NCI-H2029 (cell line): Measurements from ENCODE around the gene MED25.
A peak's percentile ranks its signal among the peaks of the same experiment; 100 is the strongest.

Source experiments
- DNase-seq: peaks from one replicate; lab custom pipeline; 2025; lab: John Stamatoyannopoulos, UW

The MED25 gene

DNA sequence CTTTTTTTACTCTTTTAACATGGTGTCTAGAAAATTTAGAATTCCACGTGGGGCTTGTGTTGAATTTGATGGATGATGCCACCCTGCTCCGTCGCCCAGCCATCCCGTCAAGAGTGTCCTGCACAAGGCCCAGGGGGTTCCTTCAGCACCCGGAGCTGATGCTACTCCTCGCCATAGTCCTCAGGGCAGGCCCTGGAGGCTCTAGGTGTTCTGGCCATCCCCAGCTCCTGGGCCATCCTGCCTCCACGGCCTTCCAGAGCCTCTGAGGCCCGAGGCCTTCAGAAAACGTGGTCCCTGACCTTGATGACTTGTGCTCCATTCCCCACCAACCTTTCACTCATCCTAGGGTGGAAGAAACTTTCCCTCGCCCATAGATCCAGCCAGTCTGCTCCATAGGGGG lies 55.7 kb downstream of the MED25 start:
- no peak for DNase-seq

- DNase-seq, result no peak
These were observed 56.5 kb downstream of the MED25 start for GRCh38 chr19:49874503-49875157.

GRCh38 chr19:49875177-49875576 lies 57.1 kb downstream of the MED25 start:
- DNase-seq, result no peak

GRCh38 chr19:49875857-49876421 lies 57.9 kb downstream of the MED25 start:
- DNase-seq, result no peak

- DNase-seq, result peak; percentile 98
These were observed 58.4 kb downstream of the MED25 start for GRCh38 chr19:49876422-49877019.

- peak; percentile 100 for DNase-seq
These were observed 59.2 kb downstream of the MED25 start, which contains the start of the genes AKT1S1 and TBC1D17 for GRCh38 chr19:49877020-49877878. Gene AKT1S1, minus strand, starts transcription at chr19:49877355. Its CDS starts 4,060 bp downstream, at chr19:49873295. Gene TBC1D17, plus strand, starts transcription at chr19:49877702. Its CDS starts 22 bp downstream, at chr19:49877724.

DNA sequence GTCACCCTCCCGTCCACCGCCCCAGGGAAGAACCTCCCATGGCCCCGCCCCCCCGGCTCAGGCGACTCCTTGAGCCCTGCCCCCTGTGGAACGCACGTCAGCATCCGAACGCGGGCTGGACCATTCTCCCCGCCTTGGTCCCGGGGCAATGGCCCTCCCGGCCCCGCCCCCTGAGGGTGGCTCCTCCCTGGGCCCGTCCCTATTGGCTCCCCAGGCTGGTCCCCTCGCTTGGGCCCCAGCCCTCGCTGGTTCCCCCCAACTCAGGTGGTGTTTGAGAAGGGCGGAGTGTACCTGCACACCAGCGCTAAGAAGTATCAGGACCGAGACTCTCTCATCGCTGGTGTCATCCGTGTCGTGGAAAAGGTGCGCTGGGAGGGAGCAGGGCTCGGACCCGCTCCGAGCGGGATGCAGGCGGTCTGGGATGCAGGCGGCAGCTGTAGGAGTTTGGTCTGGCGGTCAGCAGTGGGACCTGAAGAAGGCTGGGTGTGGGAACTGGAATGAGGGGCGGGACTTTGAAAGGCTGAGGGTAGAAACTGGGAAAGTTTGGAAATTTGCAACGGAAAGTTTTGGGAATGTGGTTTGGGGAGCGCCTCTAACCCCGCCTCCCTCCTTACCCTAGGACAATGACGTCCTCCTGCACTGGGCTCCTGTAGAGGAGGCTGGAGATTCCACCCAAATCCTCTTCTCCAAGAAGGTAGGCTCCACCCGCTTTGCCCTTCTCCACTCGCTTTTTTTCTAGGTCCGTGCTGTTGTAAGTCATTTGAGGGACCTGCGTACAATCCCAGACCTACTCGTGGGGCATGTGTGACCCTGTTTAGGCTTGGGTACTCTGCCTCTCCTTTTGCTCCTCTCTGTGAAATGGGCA lies 60.0 kb downstream of the MED25 start:
- DNase-seq, result peak; percentile 93

DNA sequence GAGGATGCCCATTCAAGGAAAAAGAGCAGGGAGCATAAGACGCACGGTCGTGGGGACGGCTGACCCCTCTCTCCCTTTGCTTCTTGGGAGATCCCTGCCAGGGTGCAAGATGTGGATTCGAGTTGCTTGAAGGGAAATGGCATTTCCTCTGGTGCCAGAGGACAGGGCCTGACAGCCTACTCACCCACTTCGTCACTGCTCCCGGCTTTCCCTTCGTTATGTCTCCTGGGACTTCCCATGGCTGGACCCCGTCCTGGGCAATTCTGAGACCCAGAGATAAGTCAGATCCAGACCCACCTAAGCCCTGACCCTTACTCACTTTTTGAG lies 60.6 kb downstream of the MED25 start:
- no peak for DNase-seq

- no peak for DNase-seq
These were observed 61.3 kb downstream of the MED25 start for GRCh38 chr19:49879243-49879963.

- no peak for DNase-seq
These were observed 62.2 kb downstream of the MED25 start for GRCh38 chr19:49880162-49880869.

- DNase-seq, result no peak
These were observed 63.1 kb downstream of the MED25 start for GRCh38 chr19:49881186-49881585.

GRCh38 chr19:49881672-49882394 lies 63.7 kb downstream of the MED25 start:
- no peak for DNase-seq

DNA sequence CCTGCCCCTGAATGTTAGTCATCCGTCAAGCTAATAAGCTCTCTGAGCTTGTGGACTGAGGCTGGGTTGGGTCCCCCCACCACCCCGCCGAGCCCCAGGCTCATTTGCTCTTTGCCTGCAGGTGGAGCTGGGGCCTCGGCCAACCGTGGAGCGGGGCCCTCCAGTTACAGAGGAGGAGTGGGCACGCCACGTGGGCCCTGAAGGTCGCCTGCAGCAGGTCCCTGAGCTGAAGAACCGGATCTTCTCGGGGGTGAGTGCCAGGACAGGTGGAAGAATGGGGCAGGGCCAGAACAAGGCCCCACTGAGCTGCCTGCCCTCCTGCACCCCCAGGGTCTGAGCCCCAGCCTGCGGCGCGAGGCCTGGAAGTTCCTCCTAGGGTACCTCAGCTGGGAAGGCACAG lies 64.6 kb downstream of the MED25 start:
- no peak for DNase-seq

DNA sequence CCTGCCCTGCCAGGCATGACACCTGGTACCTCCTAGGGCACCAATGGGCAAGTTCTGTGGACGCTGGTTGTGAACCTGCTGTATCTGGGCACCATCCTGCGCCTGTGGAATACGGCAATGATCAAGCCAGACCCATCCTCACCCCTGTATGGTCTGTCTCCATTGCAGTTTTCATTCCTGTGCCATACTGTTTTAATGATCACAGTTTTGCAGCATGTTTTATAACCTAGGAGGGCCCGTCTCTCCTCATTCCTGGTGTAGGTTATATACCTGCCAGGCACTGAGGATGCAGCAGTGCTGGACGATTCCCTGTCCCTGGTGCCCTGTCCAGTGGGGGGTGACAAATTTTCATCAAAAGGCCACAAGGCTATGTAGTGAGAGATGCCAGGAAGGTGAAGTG lies 65.0 kb downstream of the MED25 start:
- no peak for DNase-seq

DNA sequence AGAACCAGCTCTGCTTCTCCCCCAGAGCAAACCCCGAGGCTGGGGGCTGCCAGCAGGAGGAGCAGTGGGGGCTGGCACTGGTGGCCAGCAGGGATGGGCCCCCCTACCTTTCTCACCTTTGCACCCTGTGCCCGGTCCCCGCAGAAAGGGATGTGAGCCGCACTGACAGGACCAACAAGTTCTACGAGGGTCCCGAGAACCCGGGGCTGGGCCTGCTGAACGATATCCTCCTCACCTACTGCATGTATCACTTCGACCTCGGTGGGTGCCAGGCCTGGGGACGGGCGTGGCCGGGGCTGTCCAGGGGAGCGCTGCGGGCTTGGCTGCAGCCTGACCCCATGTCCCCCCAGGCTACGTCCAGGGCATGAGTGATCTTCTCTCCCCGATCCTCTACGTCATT lies 66.0 kb downstream of the MED25 start:
- DNase-seq, result no peak

- no peak for DNase-seq
These were observed 66.7 kb downstream of the MED25 start for GRCh38 chr19:49884760-49885159.
